AML-193 (cell line): ENCODE data around the gene RPS6KA2.
"Not testable (repeated sequence)": the region's sequence is repeated elsewhere in the genome, so short reads cannot be mapped to it uniquely, and the experiment has no call there.

Experiments
- DNase-seq, 2 experiments: peaks; one replicate each; lab custom pipeline; 2025; lab: John Stamatoyannopoulos, UW

RPS6KA2 gene

DNA sequence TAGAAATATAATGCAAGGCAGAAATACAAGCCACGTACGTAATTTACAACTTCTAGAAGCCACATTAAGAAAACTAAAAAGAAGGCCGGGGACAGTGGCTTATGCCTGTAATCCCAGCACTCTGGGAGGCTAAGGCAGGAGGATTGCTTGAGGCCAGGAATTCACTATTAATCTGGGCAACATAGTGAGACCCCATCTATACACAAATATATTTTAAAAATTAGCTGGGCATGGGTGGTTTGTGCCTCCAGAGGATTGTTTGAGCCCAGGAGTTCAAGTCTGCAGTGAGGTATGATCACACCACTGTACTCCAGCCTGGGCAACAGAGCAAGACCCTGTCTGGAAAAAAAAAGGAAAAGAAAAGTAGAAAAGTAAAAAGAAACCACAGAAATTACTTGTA, 256.6 kb downstream of the RPS6KA2 start:
- no peak for DNase-seq

DNA sequence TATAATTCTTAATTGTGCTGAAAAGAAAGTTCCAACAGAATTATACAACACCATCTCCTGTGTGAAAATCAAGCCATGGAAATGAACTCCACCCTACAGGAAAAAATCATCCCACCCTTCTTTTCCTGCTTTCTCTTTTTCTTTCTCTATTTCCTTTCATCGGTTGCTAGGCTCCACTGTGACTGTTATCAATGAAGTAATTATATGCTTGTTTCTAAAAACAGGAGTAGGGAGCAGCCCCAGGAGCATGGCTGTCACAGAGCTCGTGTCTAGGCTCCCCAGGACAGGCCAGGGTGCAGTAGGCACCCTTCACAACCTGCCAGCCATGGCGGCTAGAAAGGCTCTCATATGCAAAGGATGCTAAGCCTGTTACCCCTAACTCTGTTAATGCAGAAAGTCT, 257.3 kb downstream of the RPS6KA2 start:
- DNase-seq: no peak

DNA sequence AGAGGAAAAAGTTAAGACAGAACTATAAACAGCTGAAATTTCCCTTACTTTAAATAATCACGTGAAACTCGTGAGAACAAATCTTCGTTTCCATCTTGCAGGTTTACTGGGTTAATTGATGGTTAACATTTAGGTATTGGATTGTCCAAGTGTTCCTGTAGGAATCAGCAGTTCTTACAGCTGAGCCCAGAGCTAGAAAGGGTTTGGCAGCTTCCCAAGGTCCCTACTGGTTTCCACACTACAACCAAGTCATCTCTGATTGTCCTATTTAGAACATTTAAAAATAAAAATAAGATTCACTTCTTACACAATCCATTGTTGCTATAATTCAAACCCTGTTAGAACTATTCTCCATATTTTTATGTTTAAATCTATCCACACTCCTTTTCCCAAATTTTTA, 260.1 kb downstream of the RPS6KA2 start:
- no peak for DNase-seq

DNA sequence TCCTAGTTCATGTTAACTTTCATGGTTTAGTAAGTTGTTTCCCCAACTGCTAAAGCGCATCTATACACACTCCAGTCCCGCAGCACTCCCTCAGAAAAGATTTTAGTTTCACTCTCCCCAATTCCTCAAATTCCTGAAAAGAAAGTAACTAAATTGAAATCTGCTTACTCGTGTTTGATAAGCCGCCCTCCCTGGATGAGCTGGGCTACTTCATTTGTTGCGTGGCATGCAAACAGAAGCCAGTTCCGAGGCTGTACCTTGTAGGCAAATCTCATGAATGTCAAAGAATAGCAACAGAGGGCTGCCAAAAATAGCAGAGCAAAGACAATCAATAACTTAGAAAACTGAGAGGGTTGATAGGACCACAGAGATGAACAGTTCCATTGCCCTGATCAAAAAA, 261.2 kb downstream of the RPS6KA2 start:
- DNase-seq: no peak

DNA sequence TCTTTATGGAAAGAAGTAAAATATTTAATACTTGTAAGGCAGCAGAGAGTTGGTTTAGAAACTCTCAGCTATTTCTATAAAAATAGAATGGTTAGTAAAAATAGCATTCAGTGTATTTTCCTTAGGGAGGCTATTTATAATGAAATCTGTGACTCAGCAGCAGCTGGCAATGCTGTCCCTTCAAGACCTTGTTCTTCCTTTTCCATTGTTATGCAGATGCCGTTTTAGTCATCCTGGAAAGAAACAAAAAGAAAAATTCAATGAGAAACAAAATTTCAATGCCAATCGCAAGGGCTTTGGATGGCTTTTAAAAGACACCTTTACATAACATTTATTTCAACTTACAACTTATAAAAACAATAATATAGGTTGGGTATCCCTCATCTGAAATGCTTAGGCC, 261.8 kb downstream of the RPS6KA2 start:
- DNase-seq: no peak

DNA sequence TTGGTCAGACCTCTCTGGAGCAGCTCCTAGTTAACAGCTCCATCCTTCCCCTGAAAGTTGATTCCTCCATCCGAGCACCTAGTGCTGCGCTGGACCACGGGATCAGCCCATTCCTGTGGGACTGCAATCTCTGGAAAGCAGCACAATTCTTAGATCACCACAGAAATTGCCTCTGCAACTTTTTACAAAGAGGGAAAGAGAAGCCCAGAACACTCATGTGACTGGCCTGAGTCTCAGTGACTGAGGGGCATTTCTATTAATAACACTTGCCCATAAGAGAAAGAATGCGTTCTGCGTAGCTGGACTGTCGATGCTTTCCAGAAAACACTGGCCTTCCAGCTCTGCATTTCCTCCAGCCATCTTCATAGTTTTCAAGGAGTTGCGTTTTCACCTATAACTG, 262.6 kb downstream of the RPS6KA2 start:
- DNase-seq: no peak

DNA sequence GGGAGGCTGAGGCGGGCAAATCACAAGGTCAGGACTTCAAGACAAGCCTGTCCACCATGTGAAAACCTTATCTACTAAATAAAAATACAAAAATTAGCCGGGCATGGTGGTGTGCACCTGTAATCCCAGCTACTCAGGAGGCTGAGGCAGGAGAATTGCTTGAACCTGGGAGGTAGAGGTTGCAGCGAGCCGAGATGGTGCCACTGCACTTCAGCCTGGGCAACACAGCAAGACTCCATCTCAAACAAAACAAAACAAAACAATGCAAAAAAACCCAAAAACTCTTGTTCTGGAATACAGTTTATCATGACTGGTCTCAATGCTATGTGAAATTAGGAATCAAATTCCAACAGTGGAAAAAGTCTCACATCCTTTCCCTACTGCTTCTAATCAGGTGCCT, 264.6 kb downstream of the RPS6KA2 start:
- DNase-seq: not testable (repeated sequence)

DNA sequence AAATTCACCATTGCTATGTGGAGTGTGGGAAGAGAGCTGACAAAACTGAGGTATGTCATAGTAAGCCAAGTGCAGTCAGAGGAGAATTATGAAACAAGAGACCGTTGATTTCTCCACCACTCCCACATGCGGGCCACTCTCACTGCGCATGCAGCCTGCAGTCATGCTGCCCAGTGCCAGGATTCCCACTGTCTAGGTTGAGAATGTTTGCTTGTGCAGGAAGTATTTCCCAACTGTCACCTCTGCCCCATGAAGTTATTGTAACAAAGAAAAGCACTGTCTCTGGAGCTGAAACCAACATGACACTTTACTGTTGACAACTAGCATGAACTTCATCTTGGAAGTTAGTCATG, 266.0 kb downstream of the RPS6KA2 start:
- peak; percentile 82 to 88 for DNase-seq

DNA sequence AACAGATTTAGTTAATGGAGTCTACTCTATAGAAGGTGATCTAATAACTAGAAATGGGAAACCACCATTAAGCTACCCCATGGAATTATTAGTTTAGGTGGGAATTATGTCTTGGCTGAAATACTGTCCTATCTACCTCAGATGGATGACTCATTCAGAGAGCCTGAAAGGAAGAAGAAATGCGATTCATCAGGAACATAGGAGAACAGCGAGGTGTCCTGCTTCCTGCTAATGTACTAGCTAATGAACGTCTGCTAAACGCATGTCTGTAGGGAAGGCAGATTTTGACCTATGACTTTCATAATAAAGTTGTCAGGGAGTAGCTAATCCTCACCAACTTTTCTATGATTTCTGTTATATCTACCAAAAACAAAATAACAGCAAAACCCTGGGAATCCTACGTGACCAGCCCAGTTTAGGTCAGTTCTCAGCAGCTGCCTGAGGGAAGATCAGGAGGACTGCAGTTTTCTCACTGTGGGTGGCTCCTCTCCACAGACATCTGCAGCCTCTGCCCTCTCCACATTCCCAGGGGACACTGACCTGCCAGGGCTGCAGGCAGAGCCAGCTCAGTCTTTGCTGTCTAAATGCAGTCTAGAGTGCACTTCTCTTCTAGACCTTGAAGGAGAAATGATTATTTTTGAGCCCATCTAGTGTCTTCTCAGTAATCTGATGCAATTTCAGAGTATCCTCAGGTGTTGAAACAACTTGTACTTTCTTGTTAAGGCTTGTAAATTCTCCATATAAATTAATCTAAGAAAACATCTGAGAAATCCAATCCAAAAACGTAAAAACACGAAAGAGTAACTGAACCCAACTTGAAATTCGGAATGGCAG, 266.6 kb downstream of the RPS6KA2 start:
- peak; percentile 82 to 88 for DNase-seq
